Skeletal muscle cell (primary cell): ENCODE measurements around the gene EIF5AL1.
A peak's percentile ranks its signal among the peaks of the same experiment; 100 is the strongest.
"Not testable (repeated sequence)": the region's sequence is repeated elsewhere in the genome, so short reads cannot be mapped to it uniquely, and the experiment has no call there.

ENCODE experiments used
- DNase-seq: peaks from one replicate; pipeline ENCODE4 v3.0.0-alpha.2; 2010; ENCODE audit warnings: low read depth
- H3K4me3 ChIP-seq: 2 replicates; pipeline ENCODE4 v1.5.1; 2011; ENCODE audit warnings: low read depth, mild to moderate bottlenecking, control low read depth, low read length, moderate library complexity

EIF5AL1 gene

GRCh38 chr10:79483948-79484347 lies 28.4 kb upstream of the EIF5AL1 start:
- H3K4me3 ChIP-seq: no peak overlapping the region
- no peak for DNase-seq

GRCh38 chr10:79484476-79484875 lies 27.9 kb upstream of the EIF5AL1 start:
- no peak for DNase-seq
- H3K4me3 ChIP-seq: no peak overlapping the region

GRCh38 chr10:79487296-79488194 lies 24.8 kb upstream of the EIF5AL1 start:
- no peak for DNase-seq
- H3K4me3 ChIP-seq: no peak overlapping the region

GRCh38 chr10:79488336-79488735 lies 24.0 kb upstream of the EIF5AL1 start:
- H3K4me3 ChIP-seq: no peak overlapping the region
- peak; percentile 74 for DNase-seq

- H3K4me3 ChIP-seq: no peak overlapping the region
- no peak for DNase-seq
Measured at GRCh38 chr10:79488870-79489269, 23.5 kb upstream of the EIF5AL1 start.

- peak; percentile 66 for DNase-seq
- H3K4me3 ChIP-seq: no peak overlapping the region
Measured at GRCh38 chr10:79490400-79491142, 21.8 kb upstream of the EIF5AL1 start.

- no peak overlapping the region for H3K4me3 ChIP-seq
- no peak for DNase-seq
Measured at GRCh38 chr10:79491143-79491835, 21.0 kb upstream of the EIF5AL1 start.

GRCh38 chr10:79492256-79492655 lies 20.1 kb upstream of the EIF5AL1 start:
- H3K4me3 ChIP-seq: no peak overlapping the region
- no peak for DNase-seq

GRCh38 chr10:79492839-79493238 lies 19.5 kb upstream of the EIF5AL1 start:
- H3K4me3 ChIP-seq: no peak overlapping the region
- DNase-seq: no peak

GRCh38 chr10:79493806-79494205 lies 18.5 kb upstream of the EIF5AL1 start:
- DNase-seq: no peak
- H3K4me3 ChIP-seq: no peak overlapping the region

GRCh38 chr10:79494871-79495705 lies 17.2 kb upstream of the EIF5AL1 start:
- DNase-seq: no peak
- no peak overlapping the region for H3K4me3 ChIP-seq

- H3K4me3 ChIP-seq: no peak overlapping the region
- DNase-seq: no peak
Measured at GRCh38 chr10:79495791-79496190, 16.5 kb upstream of the EIF5AL1 start.

GRCh38 chr10:79496896-79497295 lies 15.4 kb upstream of the EIF5AL1 start:
- no peak for DNase-seq
- no peak overlapping the region for H3K4me3 ChIP-seq

GRCh38 chr10:79498291-79498829 lies 14.0 kb upstream of the EIF5AL1 start:
- no peak for DNase-seq
- no peak overlapping the region for H3K4me3 ChIP-seq

- DNase-seq: no peak
- no peak overlapping the region for H3K4me3 ChIP-seq
Measured at GRCh38 chr10:79502561-79503309, 9.6 kb upstream of the EIF5AL1 start.

GRCh38 chr10:79503787-79504186 lies 8.5 kb upstream of the EIF5AL1 start:
- not testable (repeated sequence) for DNase-seq, H3K4me3 ChIP-seq

GRCh38 chr10:79504483-79504882 lies 7.8 kb upstream of the EIF5AL1 start:
- not testable (repeated sequence) for DNase-seq

GRCh38 chr10:79505328-79505727 lies 7.0 kb upstream of the EIF5AL1 start:
- DNase-seq, H3K4me3 ChIP-seq: not testable (repeated sequence)

More at GRCh38 chr10:79504483-79504882, 7.8 kb upstream of the EIF5AL1 start:
- H3K4me3 ChIP-seq: not testable (repeated sequence)
